Stimulated activated CD4-positive, alpha-beta T cell treated with anti-CD3 and anti-CD28 coated beads, Interleukin-1b, Interleukin-23, amount 100 ng/mL, for 1 hour (primary cell): ENCODE results near the gene TMEM87B.
A peak's percentile ranks its signal among the peaks of the same experiment; 100 is the strongest.

Source experiments
- DNase-seq, 2 donors: peaks; one replicate each; pipeline ENCODE4 v3.0.0-alpha.2; 2020; ENCODE audit warnings: low read depth in 2 of 2

TMEM87B gene

GRCh38 chr2:112054847-112055729 lies at the start of gene TMEM87B:
Gene TMEM87B (plus strand): TSS chr2:112055269. CDS start chr2:112055592, 323 bp downstream.
- DNase-seq = peak; percentile 95 to 98

GRCh38 chr2:112005406-112006075 lies 49.5 kb upstream of the TMEM87B start:
- DNase-seq = no peak

- DNase-seq = no peak
These were observed 49.0 kb upstream of the TMEM87B start for GRCh38 chr2:112006076-112006410.

GRCh38 chr2:112007493-112007892 lies 47.6 kb upstream of the TMEM87B start:
- no peak for DNase-seq

GRCh38 chr2:112008910-112009485 lies 46.1 kb upstream of the TMEM87B start:
- DNase-seq = no peak

- no peak for DNase-seq
These were observed 44.3 kb upstream of the TMEM87B start for GRCh38 chr2:112010751-112011150.

GRCh38 chr2:112012556-112012955 lies 42.5 kb upstream of the TMEM87B start:
- no peak for DNase-seq

- no peak for DNase-seq
These were observed 36.2 kb upstream of the TMEM87B start for GRCh38 chr2:112018846-112019245.

GRCh38 chr2:112019569-112019982 lies 35.5 kb upstream of the TMEM87B start:
- no peak for DNase-seq

GRCh38 chr2:112020561-112020960 lies 34.5 kb upstream of the TMEM87B start:
- no peak for DNase-seq

GRCh38 chr2:112021290-112021689 lies 33.8 kb upstream of the TMEM87B start:
- DNase-seq = no peak

- no peak for DNase-seq
These were observed 33.3 kb upstream of the TMEM87B start for GRCh38 chr2:112021781-112022231.

GRCh38 chr2:112023707-112024106 lies 31.4 kb upstream of the TMEM87B start:
- DNase-seq = no peak

GRCh38 chr2:112024231-112024630 lies 30.8 kb upstream of the TMEM87B start:
- DNase-seq = no peak

- no peak for DNase-seq
These were observed 30.1 kb upstream of the TMEM87B start for GRCh38 chr2:112024896-112025491.

GRCh38 chr2:112026509-112026908 lies 28.6 kb upstream of the TMEM87B start:
- no peak for DNase-seq

GRCh38 chr2:112027767-112028166 lies 27.3 kb upstream of the TMEM87B start:
- DNase-seq = no peak

- no peak for DNase-seq
These were observed 25.9 kb upstream of the TMEM87B start for GRCh38 chr2:112029164-112029563.

GRCh38 chr2:112031473-112032223 lies 23.4 kb upstream of the TMEM87B start:
- DNase-seq = no peak

GRCh38 chr2:112032224-112032586 lies 22.9 kb upstream of the TMEM87B start:
- no peak for DNase-seq

- no peak for DNase-seq
These were observed 22.2 kb upstream of the TMEM87B start for GRCh38 chr2:112032689-112033465.
